ENCODE data around the gene ROCK1. TPM values are rescaled to one million over a fixed set of nuclear protein-coding genes. Genes with fewer than 3 reads are reported as not detected.

The ROCK1 gene
- total and polyA plus RNA-seq, 2 of the 8 experiments (the other 6 are each of a cell fraction or from before 2014, with no cell fraction given): 4.2 to 48.9 TPM

DNA sequence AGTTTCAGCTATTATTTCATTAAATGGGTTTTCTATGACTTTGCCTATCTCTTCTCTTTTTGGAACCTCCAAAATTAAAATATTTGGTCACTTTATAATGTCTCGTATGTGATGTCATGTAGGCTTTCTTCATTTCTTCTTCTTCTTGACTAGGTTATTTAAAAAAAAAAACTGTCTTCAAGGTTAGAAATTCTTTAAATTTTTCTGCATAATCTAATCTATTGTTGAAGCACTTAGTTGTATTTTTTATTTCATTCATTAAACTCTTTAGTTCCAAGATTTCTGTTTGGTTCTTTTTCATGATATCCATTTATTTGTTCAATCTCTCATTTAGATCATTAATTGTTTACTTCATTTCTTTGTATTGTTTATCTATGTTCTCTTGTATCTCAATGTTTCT lies 43.8 kb upstream of the ROCK1 start (continued):
- TF ChIP-seq, protein P1, sequence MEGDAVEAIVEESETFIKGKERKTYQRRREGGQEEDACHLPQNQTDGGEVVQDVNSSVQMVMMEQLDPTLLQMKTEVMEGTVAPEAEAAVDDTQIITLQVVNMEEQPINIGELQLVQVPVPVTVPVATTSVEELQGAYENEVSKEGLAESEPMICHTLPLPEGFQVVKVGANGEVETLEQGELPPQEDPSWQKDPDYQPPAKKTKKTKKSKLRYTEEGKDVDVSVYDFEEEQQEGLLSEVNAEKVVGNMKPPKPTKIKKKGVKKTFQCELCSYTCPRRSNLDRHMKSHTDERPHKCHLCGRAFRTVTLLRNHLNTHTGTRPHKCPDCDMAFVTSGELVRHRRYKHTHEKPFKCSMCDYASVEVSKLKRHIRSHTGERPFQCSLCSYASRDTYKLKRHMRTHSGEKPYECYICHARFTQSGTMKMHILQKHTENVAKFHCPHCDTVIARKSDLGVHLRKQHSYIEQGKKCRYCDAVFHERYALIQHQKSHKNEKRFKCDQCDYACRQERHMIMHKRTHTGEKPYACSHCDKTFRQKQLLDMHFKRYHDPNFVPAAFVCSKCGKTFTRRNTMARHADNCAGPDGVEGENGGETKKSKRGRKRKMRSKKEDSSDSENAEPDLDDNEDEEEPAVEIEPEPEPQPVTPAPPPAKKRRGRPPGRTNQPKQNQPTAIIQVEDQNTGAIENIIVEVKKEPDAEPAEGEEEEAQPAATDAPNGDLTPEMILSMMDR (IDR thresholded peaks at IDR 0.05; ENCODE audit: control extremely low read depth in 1 of 3, insufficient read depth in 1 of 3, low read depth in 1 of 3, low read length in 3 of 3): no peak
- TF ChIP-seq KDM1A (IDR thresholded peaks at IDR 0.05; ENCODE audit: borderline replicate concordance, low read length): no peak
- no peak for TF ChIP-seq CHD2 (IDR thresholded peaks at IDR 0.05; ENCODE audit: low read length)
- TF ChIP-seq ZNF274 (IDR thresholded peaks at IDR 0.05; ENCODE audit: borderline replicate concordance, extremely low read depth, low read length): no peak
- no peak for TF ChIP-seq SIX5 (IDR thresholded peaks at IDR 0.05; ENCODE audit: low read depth, low read length)

Measured in H1 (cell line).